ENCODE measurements around the gene ACMSD. TPM values are rescaled to one million over a fixed set of nuclear protein-coding genes. Genes with fewer than 3 reads are reported as not detected.

ACMSD gene
- total and polyA plus RNA-seq, 2 of the 13 experiments (the other 11 are each of a cell fraction or from before 2014, with no cell fraction given), result not detected

- peak; percentile 66 for TF ChIP-seq FOXP4 (CRISPR knock-in tag; IDR thresholded peaks at IDR 0.05)
- peak; percentile 95 for TF ChIP-seq MXD1 (CRISPR knock-in tag; IDR thresholded peaks at IDR 0.05)
- TF ChIP-seq HNRNPL (IDR thresholded peaks at IDR 0.05; ENCODE audit: low read depth, low read length), result 0 out of 2 replicates have a peak, but pooled peaks have one; percentile 45
- TF ChIP-seq NR2F1 (CRISPR knock-in tag; IDR thresholded peaks at IDR 0.05), result peak; percentile 69 to 95; a peak in 3 of 4 replicates
- TF ChIP-seq ZNF451 (CRISPR knock-in tag; IDR thresholded peaks at IDR 0.05), result peak; percentile 21; the same call in 1 of the 2 replicates
- TF ChIP-seq RXRB (CRISPR knock-in tag; IDR thresholded peaks at IDR 0.05; ENCODE audit: borderline replicate concordance), result peak; percentile 67
- TF ChIP-seq SNAPC4 (CRISPR knock-in tag; IDR thresholded peaks at IDR 0.05), result peak; percentile 56
- peak; percentile 96 for TF ChIP-seq EED (CRISPR knock-in tag; IDR thresholded peaks at IDR 0.05)
- TF ChIP-seq TEAD3 (CRISPR knock-in tag; optimal IDR thresholded peaks at IDR 0.05; ENCODE audit: borderline replicate concordance), result peak; percentile 46
- peak; percentile 78; the same call in 1 of the 2 replicates for TF ChIP-seq NFAT5 (CRISPR knock-in tag; IDR thresholded peaks at IDR 0.05)
- TF ChIP-seq ZFP91 (CRISPR knock-in tag; IDR thresholded peaks at IDR 0.05; ENCODE audit: borderline replicate concordance), result peak; percentile 75
- TF ChIP-seq MEIS1 (CRISPR knock-in tag; IDR thresholded peaks at IDR 0.05; ENCODE audit: borderline replicate concordance), result peak; percentile 35; the same call in 1 of the 2 replicates
Observed at GRCh38 chr2:134918526-134919340, 80.3 kb downstream of the ACMSD start, which contains the start of gene CCNT2 (continued).
